Gastroesophageal sphincter (tissue), 3 donors: Measurements from ENCODE around the gene LRRC25.
"Not testable (repeated sequence)": the region's sequence is repeated elsewhere in the genome, so short reads cannot be mapped to it uniquely, and the experiment has no call there.

ENCODE experiments used
- CTCF ChIP-seq, 4 experiments: fragments of 200-600 bp in 2 of 4; fragments of 450-650 bp in 2 of 4; sonication (generic) in 1 of 4; IDR thresholded peaks; one replicate each; pipeline ENCODE4 v1.5.1; 2017 to 2019; ENCODE audit warnings: antibody characterized with exemption in 4 of 4, mild to moderate bottlenecking in 2 of 4, moderate library complexity in 2 of 4
- EP300 ChIP-seq: sonication (generic); formaldehyde crosslinking; IDR thresholded peaks from one replicate; pipeline ENCODE4 v1.6.1; 2017; ENCODE audit warnings: antibody characterized with exemption, mild to moderate bottlenecking
- POLR2A ChIP-seq, 2 donors: fragments of 450-650 bp; IDR thresholded peaks; one replicate each; pipeline ENCODE4 v1.6.1; 2017; ENCODE audit warnings: antibody characterized with exemption in 2 of 2, mild to moderate bottlenecking in 2 of 2, moderate library complexity in 1 of 2
- POLR2AphosphoS5 ChIP-seq: sonication (generic); formaldehyde crosslinking; IDR thresholded peaks from one replicate; pipeline ENCODE4 v1.6.1; 2017; ENCODE audit warnings: antibody characterized with exemption

GRCh38 chr19:18364277-18364825 lies 33.1 kb downstream of the LRRC25 start:
- not testable (repeated sequence) for TF ChIP-seq POLR2A (IDR thresholded peaks at IDR 0.05); CTCF (IDR thresholded peaks at IDR 0.05); EP300; POLR2AphosphoS5
